Lower leg skin (tissue), 3 donors: ENCODE results near the gene IL1RAP.

Source experiments
- POLR2A ChIP-seq, 2 donors: fragments of 450-650 bp; IDR thresholded peaks; one replicate each; pipeline ENCODE4 v1.6.1; 2016 to 2017; ENCODE audit warnings: antibody characterized with exemption in 2 of 2, mild to moderate bottlenecking in 1 of 2, moderate library complexity in 1 of 2
- TF ChIP-seq, protein P1 (sequence below), 3 donors: fragments of 450-650 bp; IDR thresholded peaks; one replicate each; pipeline ENCODE4 v1.5.1; 2016; ENCODE audit warnings: antibody characterized with exemption in 3 of 3, mild to moderate bottlenecking in 3 of 3, moderate library complexity in 2 of 3

DNA sequence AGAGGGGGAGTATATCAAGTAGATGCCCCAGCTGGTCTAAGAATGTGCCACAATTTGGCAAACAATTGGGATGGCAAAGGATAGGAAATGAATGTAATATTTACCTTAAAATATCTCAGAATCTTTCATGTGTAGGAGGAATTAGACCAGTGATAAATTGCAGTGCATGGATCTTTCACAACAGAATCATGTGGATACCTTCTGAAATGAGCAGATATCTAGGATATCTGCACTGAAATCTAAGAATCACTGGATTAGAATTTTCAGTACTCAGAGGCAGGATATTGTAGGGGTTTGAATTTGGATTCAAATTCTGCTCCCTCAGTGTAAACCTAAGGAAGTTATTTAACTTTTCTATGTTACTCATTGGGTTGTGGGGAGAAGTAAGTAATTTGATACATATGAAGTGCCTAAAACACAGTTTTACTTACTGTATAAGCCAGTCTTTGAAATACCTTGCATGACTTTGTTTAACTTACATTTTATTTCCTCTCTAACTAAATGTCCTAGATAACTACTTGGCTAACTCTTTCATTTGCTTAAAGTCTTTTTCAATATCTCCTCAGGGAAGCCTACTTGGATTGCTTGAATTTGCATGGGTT is 8.8 kb downstream of the IL1RAP start:
- TF ChIP-seq, protein P1, sequence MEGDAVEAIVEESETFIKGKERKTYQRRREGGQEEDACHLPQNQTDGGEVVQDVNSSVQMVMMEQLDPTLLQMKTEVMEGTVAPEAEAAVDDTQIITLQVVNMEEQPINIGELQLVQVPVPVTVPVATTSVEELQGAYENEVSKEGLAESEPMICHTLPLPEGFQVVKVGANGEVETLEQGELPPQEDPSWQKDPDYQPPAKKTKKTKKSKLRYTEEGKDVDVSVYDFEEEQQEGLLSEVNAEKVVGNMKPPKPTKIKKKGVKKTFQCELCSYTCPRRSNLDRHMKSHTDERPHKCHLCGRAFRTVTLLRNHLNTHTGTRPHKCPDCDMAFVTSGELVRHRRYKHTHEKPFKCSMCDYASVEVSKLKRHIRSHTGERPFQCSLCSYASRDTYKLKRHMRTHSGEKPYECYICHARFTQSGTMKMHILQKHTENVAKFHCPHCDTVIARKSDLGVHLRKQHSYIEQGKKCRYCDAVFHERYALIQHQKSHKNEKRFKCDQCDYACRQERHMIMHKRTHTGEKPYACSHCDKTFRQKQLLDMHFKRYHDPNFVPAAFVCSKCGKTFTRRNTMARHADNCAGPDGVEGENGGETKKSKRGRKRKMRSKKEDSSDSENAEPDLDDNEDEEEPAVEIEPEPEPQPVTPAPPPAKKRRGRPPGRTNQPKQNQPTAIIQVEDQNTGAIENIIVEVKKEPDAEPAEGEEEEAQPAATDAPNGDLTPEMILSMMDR (IDR thresholded peaks at IDR 0.05): no peak
- TF ChIP-seq POLR2A (IDR thresholded peaks at IDR 0.05): no peak
